Tibial artery (tissue), 4 donors: ENCODE data around the gene SCAPER.
A peak's percentile ranks its signal among the peaks of the same experiment; 100 is the strongest.

ENCODE experiments used
- DNase-seq, 2 donors: peaks; one replicate each; pipeline ENCODE4 v3.0.0-alpha.2; 2019
- H3K27ac ChIP-seq, 2 donors: fragments of 200-600 bp; sonication (generic) in 1 of 2; 1 replicate in 1 of 2; 2 replicates in 1 of 2; pipeline ENCODE4 v1.5.1; 2018 to 2019; ENCODE audit warnings: mild to moderate bottlenecking in 1 of 2
- H3K27me3 ChIP-seq, 2 donors: fragments of 200-600 bp; sonication (generic) in 1 of 2; one replicate each; pipeline versions ENCODE4 v1.5.1 to v1.6.0; 2016 to 2019
- H3K36me3 ChIP-seq, 3 donors: fragments of 200-600 bp; sonication (generic) in 2 of 3; one replicate each; pipeline ENCODE4 v1.5.1; 2016 to 2019; ENCODE audit warnings: mild to moderate bottlenecking in 2 of 3
- H3K4me1 ChIP-seq, 4 donors: fragments of 200-600 bp; sonication (generic) in 2 of 4; 1 replicate in 3 of 4; 2 replicates in 1 of 4; pipeline ENCODE4 v1.5.1; 2016 to 2019
- H3K4me3 ChIP-seq, 2 donors: fragments of 200-600 bp; sonication (generic) in 1 of 2; 1 replicate in 1 of 2; 2 replicates in 1 of 2; pipeline ENCODE4 v1.5.1; 2018 to 2019; ENCODE audit warnings: mild to moderate bottlenecking in 2 of 2
- H3K9me3 ChIP-seq, 3 donors: fragments of 200-600 bp; sonication (generic) in 1 of 3; one replicate each; pipeline ENCODE4 v1.5.1; 2016 to 2019
- intact Hi-C: fragments of 100-400 bp; cut with DNase I; formaldehyde crosslinking; loops from one replicate; pipeline ENCODE4 v1.15.0; 2023; ENCODE audit warnings: low total_unique reads
- TF ChIP-seq, protein P1 (sequence below), 2 experiments: fragments of 200-600 bp in 1 of 2; fragments of 450-650 bp in 1 of 2; IDR thresholded peaks; one replicate each; pipeline ENCODE4 v1.5.1; 2017 to 2019; ENCODE audit warnings: antibody characterized with exemption in 2 of 2, mild to moderate bottlenecking in 1 of 2, moderate library complexity in 1 of 2

Gene SCAPER

DNA sequence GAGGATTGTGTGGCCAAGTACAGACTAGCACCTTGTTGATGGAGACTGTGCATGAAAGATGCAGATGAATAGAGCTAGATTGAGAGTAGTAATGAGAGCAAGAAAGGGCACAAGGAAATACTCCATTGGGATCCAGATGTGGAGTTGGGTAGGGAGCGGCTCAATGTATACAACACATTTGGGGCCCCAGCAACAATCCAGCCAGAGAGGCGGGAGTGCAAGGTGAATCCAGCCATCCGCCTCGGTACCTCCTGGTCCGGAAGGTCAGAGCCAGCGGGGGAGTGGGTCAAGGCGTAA is 559.6 kb downstream of the SCAPER start:
- H3K27me3 ChIP-seq, result peaks cover 24 to 85% of the 10 kb centered on the region in 2 donors

DNA sequence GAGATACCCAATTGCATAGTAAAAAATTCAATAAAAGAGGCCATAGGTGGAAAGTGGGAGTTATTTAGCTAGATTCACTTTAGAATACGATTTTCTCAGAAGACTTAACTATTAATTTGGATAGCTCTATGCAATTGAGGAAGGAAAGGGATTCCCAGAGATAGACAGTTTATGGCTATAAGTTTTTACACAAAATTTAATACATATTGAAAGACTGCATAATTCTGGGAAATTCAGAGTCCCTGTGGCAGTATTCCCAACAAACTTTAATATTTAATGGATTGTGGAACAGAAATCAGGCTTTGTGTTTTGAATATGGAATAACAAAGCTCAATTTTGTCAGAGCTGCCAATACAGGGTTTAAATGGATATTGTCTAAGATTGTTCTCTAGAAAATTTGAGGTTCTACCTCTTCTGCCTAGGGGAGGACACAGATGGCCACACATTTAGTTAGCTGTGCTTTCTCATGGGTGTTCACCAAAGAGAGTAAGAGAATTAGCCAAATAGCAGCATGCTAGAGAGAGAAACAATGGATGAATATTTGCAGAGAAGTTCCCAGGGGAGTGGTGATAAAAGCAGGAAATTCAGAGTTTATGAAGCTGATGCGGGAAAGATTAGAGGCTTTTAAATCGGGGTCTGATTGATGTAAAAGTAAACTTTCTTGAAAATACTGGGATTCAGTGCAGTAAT is 560.1 kb downstream of the SCAPER start:
- no peaks in the 10 kb centered on the region for H3K9me3 ChIP-seq
- no peak overlapping the region for H3K4me3 ChIP-seq
- peaks cover 0 to 3% (median 0%) of the 10 kb centered on the region in 3 donors for H3K36me3 ChIP-seq
- no peak for DNase-seq
- intact Hi-C loops, result no loop called here
- H3K4me1 ChIP-seq, result peaks cover 3 to 53% (median 46%) of the 10 kb centered on the region in 4 donors
- peaks cover 25 to 90% of the 10 kb centered on the region in 2 donors for H3K27me3 ChIP-seq
- TF ChIP-seq, protein P1, sequence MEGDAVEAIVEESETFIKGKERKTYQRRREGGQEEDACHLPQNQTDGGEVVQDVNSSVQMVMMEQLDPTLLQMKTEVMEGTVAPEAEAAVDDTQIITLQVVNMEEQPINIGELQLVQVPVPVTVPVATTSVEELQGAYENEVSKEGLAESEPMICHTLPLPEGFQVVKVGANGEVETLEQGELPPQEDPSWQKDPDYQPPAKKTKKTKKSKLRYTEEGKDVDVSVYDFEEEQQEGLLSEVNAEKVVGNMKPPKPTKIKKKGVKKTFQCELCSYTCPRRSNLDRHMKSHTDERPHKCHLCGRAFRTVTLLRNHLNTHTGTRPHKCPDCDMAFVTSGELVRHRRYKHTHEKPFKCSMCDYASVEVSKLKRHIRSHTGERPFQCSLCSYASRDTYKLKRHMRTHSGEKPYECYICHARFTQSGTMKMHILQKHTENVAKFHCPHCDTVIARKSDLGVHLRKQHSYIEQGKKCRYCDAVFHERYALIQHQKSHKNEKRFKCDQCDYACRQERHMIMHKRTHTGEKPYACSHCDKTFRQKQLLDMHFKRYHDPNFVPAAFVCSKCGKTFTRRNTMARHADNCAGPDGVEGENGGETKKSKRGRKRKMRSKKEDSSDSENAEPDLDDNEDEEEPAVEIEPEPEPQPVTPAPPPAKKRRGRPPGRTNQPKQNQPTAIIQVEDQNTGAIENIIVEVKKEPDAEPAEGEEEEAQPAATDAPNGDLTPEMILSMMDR (IDR thresholded peaks at IDR 0.05), result no peak
- no peak overlapping the region for H3K27ac ChIP-seq

More for the DNA sequence above, 559.6 kb downstream of the SCAPER start:
- Histone ChIP-seq H3K4me1 (peaks cover 2 to 48% (median 41%) of the 10 kb centered on the region in 4 donors), H3K36me3 (peaks cover 0 to 8% (median 0%) of the 10 kb centered on the region in 3 donors), H3K9me3 (no peaks in the 10 kb centered on the region), H3K27ac (no peak overlapping the region), H3K4me3 (no peak overlapping the region)
- TF ChIP-seq, protein P1 (IDR thresholded peaks at IDR 0.05), result no peak
- intact Hi-C loops, result no loop called here
- no peak for DNase-seq

DNA sequence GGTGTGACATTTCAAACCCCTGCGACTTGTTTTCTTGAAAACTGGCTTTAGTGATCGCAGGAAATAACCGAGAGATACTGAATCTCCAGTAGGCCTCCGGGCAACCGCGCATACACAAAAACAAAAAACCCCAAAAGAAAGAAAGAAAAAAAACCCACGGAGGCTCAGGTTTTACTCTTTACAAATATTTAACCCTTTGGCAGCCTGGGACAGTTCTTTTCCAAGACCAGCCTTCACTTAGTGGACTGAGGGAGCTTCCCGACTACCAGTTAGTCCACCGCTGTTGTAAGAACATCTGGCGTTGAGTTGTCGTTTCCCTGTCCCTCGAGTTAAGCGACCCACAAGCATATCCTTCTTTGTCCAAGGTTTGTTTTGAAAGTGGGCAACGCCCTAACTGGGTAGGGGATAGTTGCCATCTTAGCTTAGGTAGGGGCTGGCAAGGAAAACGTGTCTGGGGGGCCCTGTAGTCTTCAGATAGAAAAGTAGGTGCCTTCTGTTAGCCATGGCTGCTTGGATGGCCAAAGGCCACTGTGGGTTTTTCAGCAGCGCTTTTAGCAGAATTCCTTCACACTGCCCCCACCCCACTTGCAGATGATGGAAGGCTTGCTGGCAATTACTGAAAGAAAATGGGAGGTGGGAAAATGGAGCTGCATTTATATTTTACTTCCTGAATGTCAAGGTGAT is 561.7 kb downstream of the SCAPER start:
- TF ChIP-seq, protein P1 (IDR thresholded peaks at IDR 0.05), result no peak
- Histone ChIP-seq H3K9me3 (no peaks in the 10 kb centered on the region), H3K4me3 (no peak overlapping the region), H3K27ac (no peak overlapping the region), H3K27me3 (peaks cover 25 to 99% of the 10 kb centered on the region in 2 donors), H3K4me1 (peaks cover 3 to 61% (median 54%) of the 10 kb centered on the region in 4 donors), H3K36me3 (no peaks in the 10 kb centered on the region)
- DNase-seq, result no peak
- intact Hi-C loops, result no loop called here

DNA sequence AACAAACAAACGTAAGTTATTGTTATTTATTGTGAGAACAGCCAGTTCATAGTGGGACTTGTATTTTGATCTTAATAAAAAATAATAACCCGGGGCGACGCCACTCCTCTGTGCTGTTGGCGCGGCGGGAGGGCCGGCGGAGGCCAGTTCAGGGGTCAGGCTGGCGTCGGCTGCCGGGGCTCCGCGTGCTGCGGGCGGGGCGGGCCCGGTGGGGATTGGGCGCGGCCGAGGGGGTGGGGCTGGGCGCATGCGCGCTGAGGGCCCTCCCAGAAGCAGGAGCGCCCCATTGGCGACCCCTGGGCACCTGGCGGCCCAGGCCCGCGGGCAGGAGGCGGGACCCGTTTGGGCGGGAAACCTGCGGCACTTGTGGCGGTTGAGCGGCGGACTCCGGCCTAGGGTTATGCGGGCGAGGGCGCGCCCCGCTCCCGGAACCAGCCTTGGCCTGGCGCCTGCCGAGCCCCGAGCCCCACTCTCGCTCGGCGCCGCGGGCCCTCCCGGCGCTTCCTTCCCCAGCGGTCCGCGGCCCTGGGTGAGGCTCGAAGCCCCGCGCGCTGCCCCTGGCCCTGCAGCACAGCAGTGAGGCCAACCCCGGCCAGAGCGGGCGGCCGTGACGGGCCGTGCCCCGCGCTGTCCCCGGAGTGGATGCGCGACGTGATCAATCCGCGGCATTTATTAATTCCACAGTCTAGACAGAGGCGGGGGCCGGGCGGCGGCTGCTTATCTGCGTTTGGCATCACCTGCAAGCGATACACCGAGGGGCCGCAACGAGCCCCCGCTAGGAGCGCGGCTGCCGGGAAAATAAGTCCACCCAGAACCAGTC is 562.5 kb downstream of the SCAPER start:
- intact Hi-C loops, result no loop called here
- Histone ChIP-seq H3K4me3 (peak overlapping the region in 1 of 2 donors; percentile 1), H3K4me1 (peaks cover 3 to 67% (median 59%) of the 10 kb centered on the region in 4 donors), H3K27me3 (peaks cover 29 to 100% of the 10 kb centered on the region in 2 donors), H3K9me3 (no peaks in the 10 kb centered on the region), H3K27ac (no peak overlapping the region), H3K36me3 (no peaks in the 10 kb centered on the region)
- TF ChIP-seq, protein P1 (IDR thresholded peaks at IDR 0.05), result no peak
- no peak for DNase-seq

DNA sequence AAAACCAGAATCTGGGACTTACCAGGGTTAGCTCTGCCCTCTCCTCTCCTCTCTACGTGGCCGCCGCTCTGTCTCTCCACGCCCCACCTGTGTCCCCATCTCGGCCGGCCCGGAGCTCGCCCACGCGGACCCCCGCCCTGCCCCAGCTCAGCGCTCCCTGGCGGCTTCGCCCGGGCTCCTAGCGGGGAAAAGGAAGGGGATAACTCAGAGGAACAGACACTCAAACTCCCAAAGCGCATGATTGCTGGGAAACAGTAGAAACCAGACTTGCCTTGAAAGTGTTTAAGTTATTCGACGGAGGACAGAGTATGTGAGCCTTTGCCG is 563.1 kb downstream of the SCAPER start:
- intact Hi-C loops, result no loop called here
- TF ChIP-seq, protein P1 (IDR thresholded peaks at IDR 0.05), result no peak
- peaks cover 29 to 100% of the 10 kb centered on the region in 2 donors for H3K27me3 ChIP-seq
- no peaks in the 10 kb centered on the region for H3K36me3 ChIP-seq
- H3K9me3 ChIP-seq, result no peaks in the 10 kb centered on the region
- no peak for DNase-seq
- peaks cover 3 to 68% (median 57%) of the 10 kb centered on the region in 4 donors for H3K4me1 ChIP-seq
- H3K27ac ChIP-seq, result no peak overlapping the region
- no peak overlapping the region for H3K4me3 ChIP-seq
